SK-N-SH (cell line): ENCODE data around the gene POLG2. TPM values are rescaled to one million over a fixed set of nuclear protein-coding genes. Genes with fewer than 3 reads are reported as not detected.

ENCODE experiments used
- CTCF ChIA-PET: fragments of 300-600, 350-600 bp; formaldehyde crosslinking; extraction: SDS; loops from one replicate; lab custom pipeline; 2021; lab: Yijun Ruan, JAX
- POLR2A ChIA-PET: fragments of 350-600 bp; sonication (Branson Sonifier 250); formaldehyde crosslinking; extraction: SDS; loops from one replicate; lab custom pipeline; 2020; ENCODE audit warnings: antibody characterized with exemption, inconsistent platforms; lab: Yijun Ruan, JAX
- DNase-seq: peaks from one replicate; pipeline ENCODE4 v3.0.0; 2012
- H2AFZ ChIP-seq: fragments of 200-600 bp; sonication (generic); 2 replicates; pipeline ENCODE4 v1.8.1; 2016; ENCODE audit warnings: antibody characterized with exemption, mild to moderate bottlenecking, low read depth
- H3F3A ChIP-seq: fragments of 200-600 bp; sonication (generic); replicated peaks from 2 replicates; pipeline ENCODE3; 2016; ENCODE audit warnings: antibody characterized with exemption, mild to moderate bottlenecking; ENCODE audit not compliant: insufficient read depth
- H3K27ac ChIP-seq, 2 experiments: fragments of 200-500 bp in 1 of 2; fragments of 200-600 bp in 1 of 2; sonication (Bioruptor generic) in 1 of 2; sonication (generic), shearing (Covaris generic) in 1 of 2; 2 replicates each; pipeline versions ENCODE4 v1.5.1 to v1.6.1; 2014 to 2016; ENCODE audit warnings: low read depth in 2 of 2, inconsistent platforms in 1 of 2, low read length in 1 of 2, mild to moderate bottlenecking in 1 of 2, mixed read lengths in 1 of 2
- H3K27me3 ChIP-seq: fragments of 200-600 bp; sonication (generic), shearing (Covaris generic); 2 replicates; pipeline ENCODE4 v1.6.1; 2016; ENCODE audit warnings: mixed run types; ENCODE audit not compliant: insufficient read depth
- H3K36me3 ChIP-seq, 2 experiments: fragments of 200-500 bp in 1 of 2; fragments of 200-600 bp in 1 of 2; sonication (Bioruptor generic) in 1 of 2; sonication (generic) in 1 of 2; replicated peaks in 1 of 2; 2 replicates each; pipeline versions ENCODE3 to v1.5.1; 2014 to 2016; ENCODE audit warnings: low read length in 1 of 2, mild to moderate bottlenecking in 1 of 2; ENCODE audit not compliant: insufficient read depth in 2 of 2, control insufficient read depth in 1 of 2
- H3K4me1 ChIP-seq, 2 experiments: fragments of 200-500 bp in 1 of 2; fragments of 200-600 bp in 1 of 2; sonication (Bioruptor generic) in 1 of 2; sonication (generic), shearing (Covaris generic) in 1 of 2; 2 replicates each; pipeline versions ENCODE4 v1.5.1 to v1.6.1; 2014 to 2016; ENCODE audit warnings: low read depth in 1 of 2, low read length in 1 of 2, mixed run types in 1 of 2; ENCODE audit not compliant: insufficient read depth in 2 of 2, control insufficient read depth in 1 of 2
- H3K4me2 ChIP-seq: fragments of 200-600 bp; sonication (generic), shearing (Covaris generic); 2 replicates; pipeline ENCODE4 v1.6.1; 2017; ENCODE audit warnings: mixed run types
- H3K4me3 ChIP-seq, 2 experiments: fragments of 200-500 bp in 1 of 2; fragments of 200-600 bp in 1 of 2; sonication (Bioruptor generic) in 1 of 2; sonication (generic), shearing (Covaris generic) in 1 of 2; 2 replicates each; pipeline versions ENCODE4 v1.5.1 to v1.8.1; 2014 to 2016; ENCODE audit warnings: low read depth in 2 of 2, inconsistent platforms in 1 of 2, low read length in 1 of 2, mild to moderate bottlenecking in 1 of 2, mixed read lengths in 1 of 2, moderate library complexity in 1 of 2
- H3K79me2 ChIP-seq: fragments of 200-600 bp; sonication (generic); 2 replicates; pipeline ENCODE4 v1.8.1; 2017; ENCODE audit warnings: mild to moderate bottlenecking; ENCODE audit not compliant: insufficient read depth
- H3K9ac ChIP-seq: fragments of 200-600 bp; sonication (generic); 2 replicates; pipeline ENCODE4 v1.6.1; 2017; ENCODE audit warnings: mixed run types
- H3K9me2 ChIP-seq: fragments of 200-600 bp; sonication (generic); 2 replicates; pipeline ENCODE4 v1.6.1; 2017; ENCODE audit warnings: mixed run types
- H3K9me3 ChIP-seq: fragments of 200-600 bp; sonication (generic); 2 replicates; pipeline ENCODE4 v1.6.1; 2017; ENCODE audit warnings: mixed run types, mild to moderate bottlenecking, moderate library complexity
- H4K20me1 ChIP-seq: fragments of 200-600 bp; sonication (generic); 2 replicates; pipeline ENCODE4 v1.6.1; 2017; ENCODE audit warnings: mild to moderate bottlenecking, mixed run types; ENCODE audit not compliant: insufficient read depth
- EP300 ChIP-seq, 2 experiments: IDR thresholded peaks; 2 replicates each; pipeline versions ENCODE4 v1.4.0 to v1.6.1; 2012; ENCODE audit warnings: borderline replicate concordance in 1 of 2, low read depth in 1 of 2, low read length in 1 of 2
- EZH2phosphoT487 ChIP-seq: fragments of 200-600 bp; sonication (generic); IDR thresholded peaks from 2 replicates; pipeline ENCODE4 v1.6.1; 2017; ENCODE audit warnings: low read depth, mixed run types, mild to moderate bottlenecking, antibody characterized with exemption, moderate library complexity, borderline replicate concordance
- FOXJ3 ChIP-seq: sonication (generic); formaldehyde crosslinking; IDR thresholded peaks from 2 replicates; pipeline ENCODE4 v1.5.1; 2020; ENCODE audit warnings: mild to moderate bottlenecking, missing genetic modification reagents
- FOXM1 ChIP-seq: IDR thresholded peaks from 2 replicates; pipeline ENCODE4 v1.4.0; 2012; ENCODE audit warnings: low read depth, mild to moderate bottlenecking
- GABPA ChIP-seq: IDR thresholded peaks from 2 replicates; pipeline ENCODE4 v1.4.0; 2012; ENCODE audit warnings: low read depth, mild to moderate bottlenecking
- GATA2 ChIP-seq: sonication (generic); formaldehyde crosslinking; IDR thresholded peaks from 2 replicates; pipeline ENCODE4 v1.5.0; 2020; ENCODE audit warnings: mild to moderate bottlenecking, missing genetic modification reagents
- MEF2A ChIP-seq: IDR thresholded peaks from 2 replicates; pipeline ENCODE4 v1.4.0; 2012; ENCODE audit warnings: low read depth, borderline replicate concordance
- NFIC ChIP-seq: IDR thresholded peaks from 2 replicates; pipeline ENCODE4 v1.4.0; 2012; ENCODE audit warnings: borderline replicate concordance
- POLR2AphosphoS5 ChIP-seq: IDR thresholded peaks from 2 replicates; pipeline ENCODE4 v1.6.1; 2012; ENCODE audit warnings: low read depth, low read length
- RFX5 ChIP-seq: IDR thresholded peaks from 2 replicates; pipeline ENCODE4 v1.6.1; 2012; ENCODE audit warnings: mild to moderate bottlenecking, improper control_type of control experiment, low read length
- TAF1 ChIP-seq: IDR thresholded peaks from 2 replicates; pipeline ENCODE4 v1.6.1; 2012; ENCODE audit warnings: low read depth, mild to moderate bottlenecking, low read length, moderate library complexity, borderline replicate concordance
- TCF12 ChIP-seq: IDR thresholded peaks from 2 replicates; pipeline ENCODE4 v1.4.0; 2012
- WGBS: methylation state at CpG from one replicate; pipeline ENCODE4 v1.1.6; 2017; ENCODE audit warnings: low lambda C conversion rate; 5-methylcytosine and 5-hydroxymethylcytosine counted together
- polyA plus RNA-seq, 3 experiments: library from polyadenylated mRNA; depleted of rRNA; stranded (reverse); fragments of >200 nt; gene quantifications; 2 replicates each; pipeline ENCODE4 v1.2.3, GENCODE V29; 2012
- TF ChIP-seq, protein P1 (sequence below): IDR thresholded peaks from 2 replicates; pipeline ENCODE4; 2012
- TF ChIP-seq, protein P2 (sequence below): IDR thresholded peaks from 2 replicates; pipeline ENCODE4 v1.4.0; 2012; ENCODE audit warnings: low read depth, borderline replicate concordance
- TF ChIP-seq, protein P3 (sequence below): fragments of 200-600 bp; sonication (generic); IDR thresholded peaks from 2 replicates; pipeline ENCODE4 v1.6.1; 2017; ENCODE audit warnings: antibody characterized with exemption, mild to moderate bottlenecking, moderate library complexity
- TF ChIP-seq, protein P4 (sequence below): IDR thresholded peaks from 2 replicates; pipeline ENCODE4 v1.4.0; 2012; ENCODE audit warnings: low read depth

POLG2 gene
- polyA plus RNA-seq, 1 of the 3 experiments (the other 2 are of a cell fraction): 18.0 TPM

DNA sequence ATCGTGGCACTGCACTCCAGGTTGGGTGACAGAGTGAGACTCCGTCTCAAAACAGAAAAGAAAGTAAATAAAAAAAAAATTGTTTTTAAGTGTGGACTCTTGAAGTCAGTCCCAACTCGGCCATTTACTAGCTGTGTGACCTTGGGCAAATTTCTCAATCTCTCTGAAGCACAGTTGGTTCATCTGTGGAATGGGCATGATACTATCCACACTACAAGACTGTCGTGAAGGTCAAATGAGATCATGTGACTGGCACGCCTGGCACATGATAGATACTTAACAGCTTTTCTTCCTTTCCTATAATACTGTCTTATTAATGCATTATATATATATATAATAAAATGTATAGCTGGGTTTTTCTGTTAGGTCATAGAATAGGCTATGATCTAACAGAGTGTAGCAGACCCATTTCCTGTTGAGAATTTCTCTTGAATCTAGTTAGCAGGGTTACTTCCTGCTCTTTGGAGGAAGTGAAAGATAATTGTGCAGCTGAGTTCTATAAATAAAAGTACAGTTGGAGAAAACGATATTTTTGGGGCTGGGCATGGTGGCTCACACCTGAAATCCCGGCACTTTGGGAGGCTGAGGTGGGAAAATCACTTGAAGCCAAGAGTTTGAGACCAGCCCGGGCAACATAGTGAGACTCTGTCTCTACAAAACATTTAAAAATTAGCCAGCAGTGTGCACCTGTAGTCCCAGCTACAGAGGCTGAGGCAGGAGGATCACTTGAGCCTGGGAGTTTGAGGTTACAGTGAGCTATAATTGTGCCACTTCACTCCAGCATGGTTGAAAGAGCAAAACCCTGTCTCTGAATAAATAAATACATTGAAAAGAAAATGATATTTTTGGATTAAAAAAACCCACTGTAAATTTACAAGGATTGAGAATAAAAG, 40.6 kb downstream of the POLG2 start:
- no peak for DNase-seq
- Histone ChIP-seq H3K36me3 (no peaks in the 10 kb centered on the region), H3K79me2 (no peaks in the 10 kb centered on the region), H4K20me1 (no peaks in the 10 kb centered on the region), H3K9me3 (no peaks in the 10 kb centered on the region), H3K4me1 (no peaks in the 10 kb centered on the region), H3K9ac (no peak overlapping the region), H2AFZ (no peak overlapping the region; the same call in 1 of the 2 replicates), H3F3A (no peaks in the 10 kb centered on the region), H3K9me2 (no peaks in the 10 kb centered on the region), H3K4me3 (no peak overlapping the region), H3K4me2 (no peak overlapping the region), H3K27ac (no peak overlapping the region), H3K27me3 (no peaks in the 10 kb centered on the region)
- POLR2A ChIA-PET: no interaction called here
- WGBS: 79% methylated on average over 8 of the region's 8 CpGs
- CTCF ChIA-PET: interaction anchor here (0.7 to 1.6 kb wide), 5 partner anchors 10 to 1280 kb away, joined by 3 to 6 read pairs (median 3); no protein-coding TSS in a partner anchor
- no peak for TF ChIP-seq GATA2 (CRISPR knock-in tag)
- TF ChIP-seq, protein P1, sequence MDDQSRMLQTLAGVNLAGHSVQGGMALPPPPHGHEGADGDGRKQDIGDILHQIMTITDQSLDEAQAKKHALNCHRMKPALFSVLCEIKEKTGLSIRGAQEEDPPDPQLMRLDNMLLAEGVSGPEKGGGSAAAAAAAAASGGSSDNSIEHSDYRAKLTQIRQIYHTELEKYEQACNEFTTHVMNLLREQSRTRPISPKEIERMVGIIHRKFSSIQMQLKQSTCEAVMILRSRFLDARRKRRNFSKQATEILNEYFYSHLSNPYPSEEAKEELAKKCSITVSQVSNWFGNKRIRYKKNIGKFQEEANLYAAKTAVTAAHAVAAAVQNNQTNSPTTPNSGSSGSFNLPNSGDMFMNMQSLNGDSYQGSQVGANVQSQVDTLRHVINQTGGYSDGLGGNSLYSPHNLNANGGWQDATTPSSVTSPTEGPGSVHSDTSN: no peak
- no peak for TF ChIP-seq NFIC
- no peak for TF ChIP-seq RFX5
- TF ChIP-seq, protein P2, sequence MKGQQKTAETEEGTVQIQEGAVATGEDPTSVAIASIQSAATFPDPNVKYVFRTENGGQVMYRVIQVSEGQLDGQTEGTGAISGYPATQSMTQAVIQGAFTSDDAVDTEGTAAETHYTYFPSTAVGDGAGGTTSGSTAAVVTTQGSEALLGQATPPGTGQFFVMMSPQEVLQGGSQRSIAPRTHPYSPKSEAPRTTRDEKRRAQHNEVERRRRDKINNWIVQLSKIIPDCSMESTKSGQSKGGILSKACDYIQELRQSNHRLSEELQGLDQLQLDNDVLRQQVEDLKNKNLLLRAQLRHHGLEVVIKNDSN: no peak
- TF ChIP-seq EZH2phosphoT487: no peak
- TF ChIP-seq FOXM1: no peak
- TF ChIP-seq, protein P3, sequence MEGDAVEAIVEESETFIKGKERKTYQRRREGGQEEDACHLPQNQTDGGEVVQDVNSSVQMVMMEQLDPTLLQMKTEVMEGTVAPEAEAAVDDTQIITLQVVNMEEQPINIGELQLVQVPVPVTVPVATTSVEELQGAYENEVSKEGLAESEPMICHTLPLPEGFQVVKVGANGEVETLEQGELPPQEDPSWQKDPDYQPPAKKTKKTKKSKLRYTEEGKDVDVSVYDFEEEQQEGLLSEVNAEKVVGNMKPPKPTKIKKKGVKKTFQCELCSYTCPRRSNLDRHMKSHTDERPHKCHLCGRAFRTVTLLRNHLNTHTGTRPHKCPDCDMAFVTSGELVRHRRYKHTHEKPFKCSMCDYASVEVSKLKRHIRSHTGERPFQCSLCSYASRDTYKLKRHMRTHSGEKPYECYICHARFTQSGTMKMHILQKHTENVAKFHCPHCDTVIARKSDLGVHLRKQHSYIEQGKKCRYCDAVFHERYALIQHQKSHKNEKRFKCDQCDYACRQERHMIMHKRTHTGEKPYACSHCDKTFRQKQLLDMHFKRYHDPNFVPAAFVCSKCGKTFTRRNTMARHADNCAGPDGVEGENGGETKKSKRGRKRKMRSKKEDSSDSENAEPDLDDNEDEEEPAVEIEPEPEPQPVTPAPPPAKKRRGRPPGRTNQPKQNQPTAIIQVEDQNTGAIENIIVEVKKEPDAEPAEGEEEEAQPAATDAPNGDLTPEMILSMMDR: no peak
- no peak for TF ChIP-seq TAF1
- no peak for TF ChIP-seq FOXJ3 (CRISPR knock-in tag)

DNA sequence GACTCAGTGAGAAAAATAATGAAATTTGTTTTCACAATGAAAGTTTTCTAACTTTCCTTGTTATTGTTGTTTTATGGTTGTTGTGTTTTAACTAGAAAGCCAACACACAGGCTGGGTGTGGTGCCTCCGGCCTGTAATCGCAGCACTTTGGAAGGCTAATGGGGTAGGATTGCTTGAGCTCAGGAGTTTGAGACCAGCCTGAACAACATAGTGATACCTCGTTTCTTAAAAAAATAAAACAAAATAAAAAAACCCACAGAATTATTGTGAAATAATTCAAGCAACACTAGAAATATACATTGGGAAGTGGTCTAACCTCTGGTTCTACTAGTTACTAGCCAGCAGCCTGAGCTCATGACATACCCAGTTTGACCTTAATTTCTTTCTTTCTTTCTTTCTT, 47.3 kb downstream of the POLG2 start:
- ChIA-PET POLR2A (interaction anchor here (0.6 kb wide), 1 partner anchor 24 kb away, joined by 4 read pairs; no protein-coding TSS in a partner anchor), CTCF (interaction anchor here (0.7 to 3.4 kb wide), 3 partner anchors 17 to 41 kb away, joined by 3 to 21 read pairs (median 3); no protein-coding TSS in a partner anchor)
- no peak for TF ChIP-seq EP300 (IDR thresholded peaks at IDR 0.05; ENCODE audit: borderline replicate concordance in 1 of 2, low read depth in 1 of 2, low read length in 1 of 2)
- TF ChIP-seq TCF12: no peak
- TF ChIP-seq RFX5: no peak
- no peak for TF ChIP-seq TAF1
- TF ChIP-seq POLR2AphosphoS5: no peak
- TF ChIP-seq GABPA: no peak
- no peak for TF ChIP-seq MEF2A
- no peak for TF ChIP-seq FOXM1
- TF ChIP-seq, protein P4, sequence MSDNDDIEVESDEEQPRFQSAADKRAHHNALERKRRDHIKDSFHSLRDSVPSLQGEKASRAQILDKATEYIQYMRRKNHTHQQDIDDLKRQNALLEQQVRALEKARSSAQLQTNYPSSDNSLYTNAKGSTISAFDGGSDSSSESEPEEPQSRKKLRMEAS: no peak
- H3K36me3 ChIP-seq: no peaks in the 10 kb centered on the region
- no peaks in the 10 kb centered on the region for H3K4me1 ChIP-seq
- H3K79me2 ChIP-seq: no peaks in the 10 kb centered on the region
- H3K9me2 ChIP-seq: no peaks in the 10 kb centered on the region
- H4K20me1 ChIP-seq: no peaks in the 10 kb centered on the region
- no peak for DNase-seq
- H3K4me2 ChIP-seq: peak overlapping the region; percentile 41; the same call in 1 of the 2 replicates
- H3K27me3 ChIP-seq: no peaks in the 10 kb centered on the region
- H2AFZ ChIP-seq: peak overlapping the region; percentile 87
- 92% methylated on average over 3 of the region's 3 CpGs for WGBS
- H3K4me3 ChIP-seq: no peak overlapping the region
- H3K27ac ChIP-seq: peak overlapping the region in 1 of 2 experiments; percentile 57; a peak in 2 of 4 replicates
- no peaks in the 10 kb centered on the region for H3K9me3 ChIP-seq
- peaks cover 8% of the 10 kb centered on the region for H3F3A ChIP-seq
- no peak overlapping the region for H3K9ac ChIP-seq
